ENCODE measurements around the gene RIMBP2.

DNA sequence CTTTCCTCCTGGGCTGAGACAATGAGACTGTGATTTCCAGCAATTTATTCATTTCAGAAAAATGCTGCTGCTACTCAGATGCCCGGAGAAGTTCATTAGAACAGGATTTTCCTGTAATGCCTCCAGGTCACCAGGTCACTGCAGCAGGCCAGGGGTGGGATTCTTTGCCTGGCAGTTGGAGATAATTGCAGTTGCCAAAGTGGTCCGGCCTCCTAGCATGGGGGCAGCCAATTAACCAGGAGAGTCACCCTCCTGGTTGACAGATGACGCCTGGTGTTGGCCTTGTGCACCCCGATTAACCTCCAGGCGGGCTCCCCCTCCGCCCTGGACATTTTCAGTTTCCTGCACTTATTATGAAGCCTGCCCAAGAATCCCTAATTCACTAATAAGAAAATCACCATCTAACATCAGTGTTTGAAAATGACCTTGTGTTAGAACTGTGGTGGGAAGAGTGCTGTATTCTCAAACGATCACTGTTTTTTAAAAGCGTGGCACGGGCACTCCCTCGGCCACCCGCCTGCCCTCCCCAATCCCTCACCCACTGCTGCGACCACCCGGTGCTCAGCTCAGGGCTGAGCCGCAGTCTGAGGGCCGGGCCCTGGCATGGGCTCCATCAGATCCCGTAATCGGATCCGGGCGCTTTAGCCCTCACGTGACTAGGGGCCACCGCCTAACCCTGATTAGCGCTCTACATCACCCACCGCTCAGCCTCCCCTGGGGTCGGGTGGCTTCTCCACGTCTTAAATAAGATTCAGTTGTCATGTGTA lies 12.9 kb downstream of the RIMBP2 start:
- TF ChIP-seq, protein P1, sequence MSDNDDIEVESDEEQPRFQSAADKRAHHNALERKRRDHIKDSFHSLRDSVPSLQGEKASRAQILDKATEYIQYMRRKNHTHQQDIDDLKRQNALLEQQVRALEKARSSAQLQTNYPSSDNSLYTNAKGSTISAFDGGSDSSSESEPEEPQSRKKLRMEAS (IDR thresholded peaks at IDR 0.05; ENCODE audit: low read depth): no peak
- TF ChIP-seq MXI1 (IDR thresholded peaks at IDR 0.05; ENCODE audit: low read depth, low read length): no peak
- TF ChIP-seq NFIC (IDR thresholded peaks at IDR 0.05; ENCODE audit: borderline replicate concordance): no peak
- no peak for TF ChIP-seq JUND (IDR thresholded peaks at IDR 0.05)
- no peak for TF ChIP-seq FOXJ3 (CRISPR knock-in tag; IDR thresholded peaks at IDR 0.05)

Data from SK-N-SH (cell line).